Ascending aorta (tissue), 2 donors: ENCODE measurements around the gene SLC2A4RG. TPM values are rescaled to one million over a fixed set of nuclear protein-coding genes. Genes with fewer than 3 reads are reported as not detected.
"Not testable (repeated sequence)": the region's sequence is repeated elsewhere in the genome, so short reads cannot be mapped to it uniquely, and the experiment has no call there.

Source experiments
- DNase-seq, 2 donors: peaks; one replicate each; pipeline ENCODE4 v3.0.0-alpha.2; 2019; ENCODE audit warnings: low spot score in 2 of 2
- H3K27ac ChIP-seq, 2 donors: fragments of 200-600 bp; sonication (generic); one replicate each; pipeline ENCODE4 v1.5.1; 2016 to 2017; ENCODE audit warnings: mild to moderate bottlenecking in 1 of 2
- H3K27me3 ChIP-seq: fragments of 200-600 bp; sonication (generic); one replicate; pipeline ENCODE4 v1.5.1; 2017
- H3K36me3 ChIP-seq, 2 donors: fragments of 200-600 bp; sonication (generic); one replicate each; pipeline ENCODE4 v1.5.1; 2016
- H3K4me1 ChIP-seq, 2 donors: fragments of 200-600 bp; sonication (generic); one replicate each; pipeline ENCODE4 v1.5.1; 2016 to 2017; ENCODE audit warnings: mild to moderate bottlenecking in 1 of 2
- H3K4me3 ChIP-seq, 2 donors: fragments of 200-600 bp; sonication (generic); one replicate each; pipeline ENCODE4 v1.5.1; 2016 to 2017; ENCODE audit warnings: mild to moderate bottlenecking in 1 of 2
- H3K9me3 ChIP-seq, 2 donors: fragments of 200-600 bp; sonication (generic); one replicate each; pipeline ENCODE4 v1.5.1; 2016
- CTCF ChIP-seq, 3 experiments: fragments of 200-600 bp in 2 of 3; fragments of 450-650 bp in 1 of 3; sonication (generic) in 2 of 3; IDR thresholded peaks; one replicate each; pipeline ENCODE4 v1.5.1; 2016 to 2019; ENCODE audit warnings: antibody characterized with exemption in 3 of 3, mild to moderate bottlenecking in 1 of 3, moderate library complexity in 1 of 3
- intact Hi-C: fragments of 100-400 bp; cut with DNase I; formaldehyde crosslinking; loops from one replicate; pipeline ENCODE4 v1.15.1; 2023
- total RNA-seq: library from RNA; depleted of rRNA; stranded (reverse); fragments of >200 nt; gene quantifications from one replicate; pipeline ENCODE4 v1.1.0, GENCODE V29; 2016

The SLC2A4RG gene
- total RNA-seq, 1 donor from 2014 or later, result 114 TPM

DNA sequence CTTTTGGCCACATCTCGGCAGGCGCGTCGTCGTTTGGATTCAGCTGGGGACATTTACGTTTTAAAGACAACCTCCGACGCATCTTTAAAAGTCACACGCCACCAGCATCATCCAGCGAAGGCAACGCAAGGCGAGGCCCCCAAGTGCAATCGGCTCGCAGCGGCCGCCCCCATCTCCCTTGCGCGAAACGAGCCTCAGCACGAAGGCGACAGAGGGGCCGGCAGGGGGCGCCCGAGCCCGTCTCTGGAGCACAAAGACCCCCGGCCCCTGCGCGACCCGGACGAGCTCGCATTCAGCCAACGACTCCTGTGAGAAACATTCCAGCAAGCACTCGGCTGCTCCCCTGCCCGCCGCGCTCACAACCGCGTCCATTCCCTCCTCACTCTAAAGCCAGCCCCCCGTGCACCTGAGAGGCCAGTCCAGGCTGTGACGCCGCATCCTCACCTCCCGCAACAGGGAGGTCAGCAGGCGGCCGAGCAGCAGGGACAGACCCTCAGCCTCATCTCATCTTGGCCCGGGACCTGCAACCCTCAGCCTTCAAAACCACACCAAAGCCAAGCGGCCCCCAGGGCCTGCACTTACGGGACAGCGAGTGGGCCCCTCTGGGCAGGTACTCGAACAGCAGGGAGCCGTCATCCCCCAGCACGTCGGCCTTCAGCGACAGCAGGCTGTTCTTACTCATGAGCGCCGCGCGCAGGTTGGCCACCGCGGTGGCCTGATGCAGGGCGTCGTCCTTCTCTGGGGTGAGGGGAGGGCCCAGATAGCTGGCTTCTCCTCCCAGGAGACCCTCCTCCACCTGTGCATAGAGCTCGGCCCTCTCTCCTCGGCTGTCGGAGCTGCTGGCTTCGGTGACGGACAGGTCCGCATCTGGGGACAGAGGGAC is 35.8 kb downstream of the SLC2A4RG start:
- H3K27ac ChIP-seq, result no peak overlapping the region
- H3K36me3 ChIP-seq, result no peaks in the 10 kb centered on the region
- no peaks in the 10 kb centered on the region for H3K4me1 ChIP-seq
- H3K4me3 ChIP-seq, result peak overlapping the region in 1 of 2 donors; percentile 56
- peak; percentile 64 to 75 (median 74) for TF ChIP-seq CTCF (IDR thresholded peaks at IDR 0.05)
- intact Hi-C loops, result no loop called here
- no peaks in the 10 kb centered on the region for H3K27me3 ChIP-seq
- H3K9me3 ChIP-seq, result no peaks in the 10 kb centered on the region
- DNase-seq, result no peak

DNA sequence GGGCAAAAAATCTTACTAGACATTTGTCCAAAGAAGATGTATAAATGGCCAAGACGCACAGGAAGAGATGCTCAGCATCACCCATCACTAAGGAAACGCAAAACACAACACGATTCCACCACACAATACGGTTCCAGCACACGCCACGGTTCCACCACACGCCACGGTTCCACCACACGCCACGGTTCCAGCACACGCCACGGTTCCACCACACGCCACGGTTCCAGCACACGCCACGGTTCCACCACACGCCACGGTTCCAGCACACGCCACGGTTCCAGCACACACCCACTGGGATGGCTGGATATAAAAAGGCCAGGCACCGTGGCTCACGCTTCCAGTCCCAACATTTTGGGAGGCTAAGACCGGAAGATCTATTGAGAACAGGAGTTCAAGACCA is 37.3 kb downstream of the SLC2A4RG start:
- DNase-seq, H3K36me3 ChIP-seq, intact Hi-C loops, H3K4me3 ChIP-seq, H3K27ac ChIP-seq, H3K27me3 ChIP-seq, H3K9me3 ChIP-seq, H3K4me1 ChIP-seq: not testable (repeated sequence)

DNA sequence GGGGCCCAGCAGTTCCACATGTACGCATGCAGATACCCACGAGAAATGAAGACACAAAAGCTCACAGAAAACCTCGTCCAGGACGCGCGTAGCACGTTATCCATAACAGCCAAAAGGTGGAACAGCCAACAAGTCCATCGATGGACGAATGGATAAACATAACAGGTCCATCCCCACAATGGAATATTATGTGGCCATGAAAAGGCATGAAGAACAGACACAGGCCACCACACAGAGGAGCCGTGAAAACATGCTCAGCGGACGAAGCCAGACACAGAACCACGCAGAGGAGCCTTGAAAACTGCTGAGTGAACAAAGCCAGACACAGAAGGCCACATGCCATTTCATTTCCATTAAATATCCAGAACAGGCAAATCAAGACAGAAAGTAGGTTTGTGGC is 38.0 kb downstream of the SLC2A4RG start:
- no peaks in the 10 kb centered on the region for H3K27me3 ChIP-seq
- TF ChIP-seq CTCF (IDR thresholded peaks at IDR 0.05), result no peak
- DNase-seq, result no peak
- intact Hi-C loops, result no loop called here
- no peaks in the 10 kb centered on the region for H3K36me3 ChIP-seq
- no peaks in the 10 kb centered on the region for H3K4me1 ChIP-seq
- H3K27ac ChIP-seq, result no peak overlapping the region
- no peak overlapping the region for H3K4me3 ChIP-seq
- H3K9me3 ChIP-seq, result no peaks in the 10 kb centered on the region

DNA sequence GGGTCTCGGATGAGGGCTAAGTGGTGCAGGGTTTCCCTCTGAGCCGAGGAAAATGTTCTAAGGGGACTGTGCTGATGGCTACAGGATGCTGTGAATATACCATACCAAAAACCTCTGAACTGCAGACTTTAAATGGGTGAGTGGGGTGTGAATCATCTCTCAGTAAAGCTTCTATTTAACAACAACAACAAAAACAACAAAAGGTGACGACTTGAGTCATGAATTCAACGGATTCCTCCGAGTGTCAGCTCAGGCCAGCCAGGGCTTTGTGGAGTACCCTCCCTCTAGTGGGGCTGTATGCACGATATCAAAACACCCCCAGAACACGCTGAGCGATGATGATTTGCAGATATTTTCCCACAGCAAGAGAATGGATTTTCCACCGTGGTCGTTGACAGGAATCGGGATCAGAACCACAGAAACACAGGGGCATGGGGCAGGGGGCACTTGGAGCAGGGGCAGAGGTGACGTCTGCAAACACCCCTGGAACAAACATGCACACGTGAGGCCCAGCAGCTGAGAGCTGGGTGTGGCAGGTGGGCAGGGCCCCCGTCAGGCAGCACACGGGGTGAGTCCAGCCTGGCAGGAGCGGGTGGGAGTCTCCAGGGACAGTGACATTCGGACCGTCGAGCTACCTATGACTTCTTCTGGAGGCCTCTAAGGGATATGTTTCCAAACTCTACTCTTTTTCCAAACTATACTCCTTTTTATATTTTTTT is 38.6 kb downstream of the SLC2A4RG start:
- H3K36me3 ChIP-seq, result no peaks in the 10 kb centered on the region
- intact Hi-C loops, result no loop called here
- H3K4me3 ChIP-seq, result no peak overlapping the region
- H3K27me3 ChIP-seq, result no peaks in the 10 kb centered on the region
- no peak for TF ChIP-seq CTCF (IDR thresholded peaks at IDR 0.05)
- H3K27ac ChIP-seq, result no peak overlapping the region
- DNase-seq, result no peak
- H3K9me3 ChIP-seq, result no peaks in the 10 kb centered on the region
- no peaks in the 10 kb centered on the region for H3K4me1 ChIP-seq

DNA sequence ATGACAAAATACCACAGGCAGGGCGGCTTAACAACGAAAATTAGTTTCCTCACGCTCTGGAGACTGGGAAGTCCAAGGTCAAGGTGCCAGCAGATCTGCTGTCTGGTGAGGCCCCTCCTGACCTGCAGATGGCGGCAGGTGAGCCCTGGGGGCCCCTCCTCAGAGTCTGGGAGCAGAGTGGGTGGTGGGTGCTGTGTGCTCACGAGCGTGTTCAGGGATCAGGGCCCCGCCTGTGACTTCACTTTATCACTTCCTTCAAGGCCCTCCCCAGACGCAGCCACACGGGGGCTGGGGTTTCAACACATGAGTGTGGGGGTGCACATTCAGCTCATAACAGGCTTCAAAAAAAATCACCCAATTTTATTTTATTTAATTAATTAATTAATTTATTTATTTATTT is 39.3 kb downstream of the SLC2A4RG start:
- no peak overlapping the region for H3K4me3 ChIP-seq
- H3K27ac ChIP-seq, result no peak overlapping the region
- H3K4me1 ChIP-seq, result no peaks in the 10 kb centered on the region
- intact Hi-C loops, result no loop called here
- no peaks in the 10 kb centered on the region for H3K9me3 ChIP-seq
- no peaks in the 10 kb centered on the region for H3K36me3 ChIP-seq
- H3K27me3 ChIP-seq, result no peaks in the 10 kb centered on the region
- no peak for TF ChIP-seq CTCF (IDR thresholded peaks at IDR 0.05)
- DNase-seq, result no peak

GRCh38 chr20:63781181-63781580 is 41.6 kb downstream of the SLC2A4RG start:
- intact Hi-C loops, result no loop called here
- Histone ChIP-seq H3K4me1 (no peaks in the 10 kb centered on the region), H3K27ac (no peak overlapping the region), H3K27me3 (no peaks in the 10 kb centered on the region), H3K36me3 (no peaks in the 10 kb centered on the region), H3K9me3 (no peaks in the 10 kb centered on the region), H3K4me3 (no peak overlapping the region)
- TF ChIP-seq CTCF (IDR thresholded peaks at IDR 0.05), result no peak
- DNase-seq, result no peak
